ENCODE data around the gene NCOA7.
A peak's percentile ranks its signal among the peaks of the same experiment; 100 is the strongest.

The NCOA7 gene

DNA sequence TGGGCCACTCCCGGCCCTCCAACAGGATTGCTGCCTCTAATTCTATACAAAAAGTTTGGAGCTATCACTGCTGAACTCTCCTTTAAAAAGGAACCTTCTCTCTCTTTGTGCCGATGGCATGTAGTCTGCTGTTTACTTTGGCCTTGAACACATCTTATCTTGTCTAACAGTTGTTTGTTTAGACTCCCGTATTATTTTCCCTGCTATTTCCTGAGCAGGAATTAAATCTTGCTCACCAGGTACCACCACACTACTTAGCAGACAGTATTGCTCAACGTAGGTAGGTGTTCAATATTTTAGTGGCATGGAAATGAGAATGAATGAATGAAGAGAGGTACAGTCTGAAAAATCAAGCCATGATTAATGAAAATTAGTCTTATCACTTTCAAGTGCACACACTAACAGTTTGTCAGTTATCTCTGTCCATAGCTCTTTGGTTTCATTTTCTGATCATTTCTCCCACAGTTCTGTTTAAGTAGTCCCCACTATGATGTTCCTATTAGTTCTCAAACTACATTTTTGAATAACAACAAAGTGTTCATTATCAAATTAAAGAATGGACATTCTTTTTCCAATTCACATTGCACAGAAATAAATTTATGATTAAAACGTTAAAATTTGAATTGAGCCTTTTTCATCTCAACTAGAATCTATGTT lies 48.2 kb upstream of the NCOA7 start:
- H3K9ac ChIP-seq: no peak overlapping the region
- H3K27ac ChIP-seq: no peak overlapping the region
- H4K20me1 ChIP-seq (ENCODE audit: insufficient read depth): no peaks in the 10 kb centered on the region
- no peak overlapping the region for H3K4me3 ChIP-seq (IDR thresholded peaks at IDR 0.05; ENCODE audit: insufficient read depth, low read depth, low read length)
- H3K4me2 ChIP-seq: no peak overlapping the region
- no peaks in the 10 kb centered on the region for H3K79me2 ChIP-seq (ENCODE audit: insufficient read depth, low read depth)
- H3K27me3 ChIP-seq (ENCODE audit: insufficient read depth, low read depth): no peaks in the 10 kb centered on the region
- TF ChIP-seq, protein P1, sequence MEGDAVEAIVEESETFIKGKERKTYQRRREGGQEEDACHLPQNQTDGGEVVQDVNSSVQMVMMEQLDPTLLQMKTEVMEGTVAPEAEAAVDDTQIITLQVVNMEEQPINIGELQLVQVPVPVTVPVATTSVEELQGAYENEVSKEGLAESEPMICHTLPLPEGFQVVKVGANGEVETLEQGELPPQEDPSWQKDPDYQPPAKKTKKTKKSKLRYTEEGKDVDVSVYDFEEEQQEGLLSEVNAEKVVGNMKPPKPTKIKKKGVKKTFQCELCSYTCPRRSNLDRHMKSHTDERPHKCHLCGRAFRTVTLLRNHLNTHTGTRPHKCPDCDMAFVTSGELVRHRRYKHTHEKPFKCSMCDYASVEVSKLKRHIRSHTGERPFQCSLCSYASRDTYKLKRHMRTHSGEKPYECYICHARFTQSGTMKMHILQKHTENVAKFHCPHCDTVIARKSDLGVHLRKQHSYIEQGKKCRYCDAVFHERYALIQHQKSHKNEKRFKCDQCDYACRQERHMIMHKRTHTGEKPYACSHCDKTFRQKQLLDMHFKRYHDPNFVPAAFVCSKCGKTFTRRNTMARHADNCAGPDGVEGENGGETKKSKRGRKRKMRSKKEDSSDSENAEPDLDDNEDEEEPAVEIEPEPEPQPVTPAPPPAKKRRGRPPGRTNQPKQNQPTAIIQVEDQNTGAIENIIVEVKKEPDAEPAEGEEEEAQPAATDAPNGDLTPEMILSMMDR (conservative IDR thresholded peaks at IDR 0.05; ENCODE audit: low read depth, low read length): no peak
- no peaks in the 10 kb centered on the region for H3K36me3 ChIP-seq (ENCODE audit: insufficient read depth)
- peaks cover 7% of the 10 kb centered on the region for H3K4me1 ChIP-seq (ENCODE audit: low read depth, poor library complexity, severe bottlenecking)
- H2AFZ ChIP-seq (ENCODE audit: low read depth): no peak overlapping the region

DNA sequence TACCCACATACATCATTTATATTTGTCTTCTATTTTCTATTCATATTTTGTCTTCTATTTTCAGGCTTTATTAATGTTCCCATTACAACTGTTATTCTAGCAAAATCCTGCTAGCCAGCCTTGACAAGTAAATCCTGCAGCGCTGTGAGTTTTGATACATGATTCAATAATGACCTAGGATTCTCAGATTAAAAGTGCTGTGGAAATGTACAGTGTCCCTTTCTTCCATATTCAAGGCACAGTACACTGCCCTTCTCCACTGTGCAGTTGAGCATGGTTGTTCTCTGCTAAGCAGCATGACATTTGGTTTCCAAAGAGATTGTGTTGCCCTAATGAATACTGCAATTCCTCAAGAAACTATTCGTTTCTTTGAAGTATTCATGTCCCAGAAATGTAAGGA lies 47.2 kb upstream of the NCOA7 start:
- Histone ChIP-seq H3K27ac (no peak overlapping the region), H2AFZ (ENCODE audit: low read depth) (no peak overlapping the region), H3K4me1 (ENCODE audit: low read depth, poor library complexity, severe bottlenecking) (peaks cover 7% of the 10 kb centered on the region), H4K20me1 (ENCODE audit: insufficient read depth) (no peaks in the 10 kb centered on the region), H3K36me3 (ENCODE audit: insufficient read depth) (no peaks in the 10 kb centered on the region), H3K4me2 (no peak overlapping the region), H3K27me3 (ENCODE audit: insufficient read depth, low read depth) (no peaks in the 10 kb centered on the region), H3K79me2 (ENCODE audit: insufficient read depth, low read depth) (no peaks in the 10 kb centered on the region), H3K4me3 (IDR thresholded peaks at IDR 0.05; ENCODE audit: insufficient read depth, low read depth, low read length) (no peak overlapping the region), H3K9ac (no peak overlapping the region)
- TF ChIP-seq, protein P1 (conservative IDR thresholded peaks at IDR 0.05; ENCODE audit: low read depth, low read length): no peak

DNA sequence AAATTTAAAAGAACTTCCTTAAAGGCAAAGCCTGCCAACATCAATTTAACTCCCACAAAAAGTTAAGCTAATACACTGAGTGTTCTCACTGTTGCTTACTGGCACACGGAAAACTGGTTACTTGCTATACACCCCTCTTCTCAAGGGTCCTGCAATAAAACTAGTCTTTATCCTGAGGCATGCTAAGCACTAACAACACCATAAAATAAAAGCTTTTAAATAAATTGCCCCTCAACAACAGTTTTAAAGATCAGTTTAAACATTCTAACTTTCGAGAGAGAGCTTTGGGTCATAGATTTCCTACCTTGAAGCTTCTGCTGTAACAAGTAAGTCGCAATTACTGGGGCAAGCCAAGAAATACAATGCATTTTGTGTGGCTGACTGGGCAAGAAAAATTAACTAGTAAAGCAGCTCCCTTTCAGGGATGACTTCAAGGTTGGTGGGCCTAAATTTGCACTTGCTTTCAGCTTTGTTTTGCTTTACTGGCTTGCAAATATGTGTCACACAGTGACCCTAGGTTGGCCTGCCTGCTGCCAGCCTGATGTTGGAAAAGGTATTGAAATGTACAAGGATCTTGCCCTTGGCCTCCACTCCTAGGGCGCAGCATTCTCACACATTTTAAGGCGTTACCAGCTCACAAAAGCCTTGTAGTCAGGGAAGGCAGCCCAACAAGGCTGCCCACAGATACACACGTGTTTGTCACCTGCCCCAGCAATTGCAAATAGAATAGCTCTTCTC lies 45.3 kb upstream of the NCOA7 start:
- Histone ChIP-seq H2AFZ (ENCODE audit: low read depth) (no peak overlapping the region), H3K9ac (no peak overlapping the region), H3K36me3 (ENCODE audit: insufficient read depth) (no peaks in the 10 kb centered on the region), H3K4me1 (ENCODE audit: low read depth, poor library complexity, severe bottlenecking) (peaks cover 10% of the 10 kb centered on the region), H4K20me1 (ENCODE audit: insufficient read depth) (no peaks in the 10 kb centered on the region), H3K4me3 (IDR thresholded peaks at IDR 0.05; ENCODE audit: insufficient read depth, low read depth, low read length) (no peak overlapping the region), H3K27ac (no peak overlapping the region), H3K27me3 (ENCODE audit: insufficient read depth, low read depth) (no peaks in the 10 kb centered on the region), H3K4me2 (no peak overlapping the region), H3K79me2 (ENCODE audit: insufficient read depth, low read depth) (no peaks in the 10 kb centered on the region)
- TF ChIP-seq, protein P1 (conservative IDR thresholded peaks at IDR 0.05; ENCODE audit: low read depth, low read length): no peak

DNA sequence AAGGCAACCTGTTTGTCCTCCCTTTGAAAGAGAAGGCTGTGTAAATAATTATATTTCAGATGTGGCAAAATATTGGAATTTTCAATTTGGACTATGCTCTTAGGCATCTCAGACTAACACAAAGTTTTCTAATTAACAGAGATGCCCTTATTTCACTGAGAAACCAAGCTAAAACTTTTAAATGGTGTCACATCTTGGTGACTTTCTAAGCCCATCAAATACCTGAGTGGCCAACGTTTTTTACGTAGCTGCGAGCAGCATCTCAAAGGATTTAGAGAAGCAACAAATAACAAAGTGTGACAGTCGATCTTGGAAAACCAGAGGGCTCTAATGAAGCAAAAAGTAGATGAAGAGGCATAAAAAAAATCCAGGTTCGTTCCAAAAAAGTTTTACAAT lies 44.7 kb upstream of the NCOA7 start:
- Histone ChIP-seq H3K27me3 (ENCODE audit: insufficient read depth, low read depth) (no peaks in the 10 kb centered on the region), H2AFZ (ENCODE audit: low read depth) (peak overlapping the region; percentile 68; the same call in 1 of the 2 replicates), H3K79me2 (ENCODE audit: insufficient read depth, low read depth) (no peaks in the 10 kb centered on the region), H3K4me2 (peak overlapping the region; percentile 75), H3K4me3 (IDR thresholded peaks at IDR 0.05; ENCODE audit: insufficient read depth, low read depth, low read length) (no peak overlapping the region), H3K36me3 (ENCODE audit: insufficient read depth) (no peaks in the 10 kb centered on the region), H3K9ac (no peak overlapping the region), H4K20me1 (ENCODE audit: insufficient read depth) (no peaks in the 10 kb centered on the region), H3K27ac (no peak overlapping the region), H3K4me1 (ENCODE audit: low read depth, poor library complexity, severe bottlenecking) (peaks cover 16% of the 10 kb centered on the region)
- TF ChIP-seq, protein P1 (conservative IDR thresholded peaks at IDR 0.05; ENCODE audit: low read depth, low read length): no peak
